Measurements from ENCODE around the gene ENG.
"Not testable (repeated sequence)": the region's sequence is repeated elsewhere in the genome, so short reads cannot be mapped to it uniquely, and the experiment has no call there.

- not testable (repeated sequence) for TF ChIP-seq POLR2A, CTCF (IDR thresholded peaks at IDR 0.05)
These were observed 8.8 kb downstream of the ENG start for GRCh38 chr9:127845619-127846018.
